Gastrocnemius medialis (tissue), 4 donors: ENCODE results near the gene VGLL3. TPM values are rescaled to one million over a fixed set of nuclear protein-coding genes. Genes with fewer than 3 reads are reported as not detected.

ENCODE experiments used
- ATAC-seq, 2 donors: fragments of 150-250 bp; one replicate each; pipeline ENCODE4 v1.9.1; 2016
- DNase-seq, 2 donors: peaks; one replicate each; pipeline ENCODE4 v3.0.0-alpha.2; 2019
- H3K27ac ChIP-seq, 4 donors: fragments of 200-600 bp; sonication (generic); 1 replicate in 1 of 4; 2 replicates in 3 of 4; pipeline ENCODE4 v1.5.1; 2016 to 2018; ENCODE audit warnings: mild to moderate bottlenecking in 2 of 4, moderate library complexity in 1 of 4
- H3K27me3 ChIP-seq, 3 donors: fragments of 200-600 bp; sonication (generic) in 2 of 3; 1 replicate in 1 of 3; 2 replicates in 2 of 3; pipeline versions ENCODE4 v1.5.1 to v1.6.0; 2016 to 2019; ENCODE audit warnings: mild to moderate bottlenecking in 1 of 3, moderate library complexity in 1 of 3
- H3K36me3 ChIP-seq, 2 donors: fragments of 200-600 bp; sonication (generic) in 1 of 2; one replicate each; pipeline ENCODE4 v1.5.1; 2017 to 2018
- H3K4me1 ChIP-seq, 2 donors: fragments of 200-600 bp; sonication (generic) in 1 of 2; one replicate each; pipeline ENCODE4 v1.5.1; 2016 to 2017; ENCODE audit warnings: mild to moderate bottlenecking in 2 of 2
- H3K4me3 ChIP-seq, 4 donors: fragments of 200-600 bp; sonication (generic) in 3 of 4; 1 replicate in 1 of 4; 2 replicates in 3 of 4; pipeline ENCODE4 v1.5.1; 2016 to 2019; ENCODE audit warnings: mild to moderate bottlenecking in 2 of 4
- H3K9me3 ChIP-seq, 3 donors: fragments of 200-600 bp; sonication (generic) in 2 of 3; 1 replicate in 1 of 3; 2 replicates in 2 of 3; pipeline ENCODE4 v1.5.1; 2016 to 2019
- POLR2A ChIP-seq, 2 donors: fragments of 450-650 bp; IDR thresholded peaks; one replicate each; pipeline ENCODE4 v1.6.1; 2017; ENCODE audit warnings: antibody characterized with exemption in 2 of 2, mild to moderate bottlenecking in 2 of 2, moderate library complexity in 2 of 2
- in situ Hi-C, 4 donors: fragments of 200-750 bp; cut with MboI; loops; one replicate each; pipeline versions ENCODE4 v1.15.0 to v1.8.0; 2017; ENCODE audit warnings: low sequenced_read_pairs in 4 of 4
- intact Hi-C: fragments of 100-400 bp; cut with DNase I; formaldehyde crosslinking; loops from one replicate; pipeline ENCODE4 v1.15.1; 2023; ENCODE audit warnings: low total_unique reads
- total RNA-seq, 4 donors: library from RNA; depleted of rRNA; stranded (reverse); fragments of >200 nt; gene quantifications; one replicate each; pipeline versions ENCODE4 v1.1.0 to v1.2.3, GENCODE V29; 2016
- TF ChIP-seq, protein P1 (sequence below), 5 experiments: fragments of 450-650 bp in 3 of 5; fragments of 200-600 bp in 2 of 5; sonication (generic) in 2 of 5; IDR thresholded peaks in 4 of 5; conservative IDR thresholded peaks in 1 of 5; 1 replicate in 4 of 5; 2 replicates in 1 of 5; pipeline ENCODE4 v1.5.1; 2016 to 2019; ENCODE audit warnings: antibody characterized with exemption in 5 of 5, mild to moderate bottlenecking in 3 of 5, moderate library complexity in 3 of 5

The VGLL3 gene
- total RNA-seq, 4 donors from 2014 or later = 3.5 to 9.5 (median 5.6) TPM

DNA sequence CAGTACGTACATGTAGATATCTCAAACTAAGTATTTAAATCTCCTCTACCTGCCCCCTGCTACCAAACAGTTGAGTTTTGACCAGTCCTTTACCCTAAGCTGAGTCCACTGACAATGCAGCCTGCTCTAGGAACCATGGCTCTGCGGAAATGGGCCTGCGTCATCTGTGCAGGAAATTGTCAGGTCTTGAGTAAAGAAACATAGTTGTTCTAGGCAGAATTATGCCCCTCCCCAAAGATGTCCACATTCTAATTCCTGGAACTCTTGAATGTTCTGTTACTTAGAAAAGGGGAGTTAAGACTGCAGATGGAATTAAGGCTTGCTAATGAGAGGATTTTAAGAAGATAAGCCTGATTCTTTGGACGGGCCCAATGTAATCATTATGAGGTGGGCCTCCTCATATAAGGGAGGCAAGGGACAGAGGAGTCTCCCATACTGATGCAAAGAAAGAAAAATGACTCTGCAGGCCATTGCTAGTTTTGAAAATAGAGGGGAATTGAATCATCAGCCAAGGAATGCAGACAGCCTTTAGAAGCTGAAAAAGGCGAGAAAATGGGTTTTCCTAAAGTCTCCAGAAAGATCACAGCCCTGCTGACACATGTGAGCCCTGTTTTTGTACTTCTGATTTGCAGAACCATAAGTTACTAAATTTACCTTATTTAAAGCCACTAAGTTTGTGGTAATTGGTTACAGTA lies 5.5 kb upstream of the VGLL3 start:
- intact Hi-C loops = no loop called here
- no peak overlapping the region for H3K27ac ChIP-seq
- no peaks in the 10 kb centered on the region for H3K36me3 ChIP-seq
- H3K27me3 ChIP-seq = no peaks in the 10 kb centered on the region
- H3K4me3 ChIP-seq = no peak overlapping the region
- in situ Hi-C loops = loop anchor here in 1 of 4 donors (25.0 kb wide), 1 partner anchor 1066 kb away; the partner anchor contains the start of genes CGGBP1 and ZNF654
- DNase-seq (no peak), ATAC-seq (no peak)
- no peaks in the 10 kb centered on the region for H3K4me1 ChIP-seq
- TF ChIP-seq POLR2A (IDR thresholded peaks at IDR 0.05) = no peak
- TF ChIP-seq, protein P1, sequence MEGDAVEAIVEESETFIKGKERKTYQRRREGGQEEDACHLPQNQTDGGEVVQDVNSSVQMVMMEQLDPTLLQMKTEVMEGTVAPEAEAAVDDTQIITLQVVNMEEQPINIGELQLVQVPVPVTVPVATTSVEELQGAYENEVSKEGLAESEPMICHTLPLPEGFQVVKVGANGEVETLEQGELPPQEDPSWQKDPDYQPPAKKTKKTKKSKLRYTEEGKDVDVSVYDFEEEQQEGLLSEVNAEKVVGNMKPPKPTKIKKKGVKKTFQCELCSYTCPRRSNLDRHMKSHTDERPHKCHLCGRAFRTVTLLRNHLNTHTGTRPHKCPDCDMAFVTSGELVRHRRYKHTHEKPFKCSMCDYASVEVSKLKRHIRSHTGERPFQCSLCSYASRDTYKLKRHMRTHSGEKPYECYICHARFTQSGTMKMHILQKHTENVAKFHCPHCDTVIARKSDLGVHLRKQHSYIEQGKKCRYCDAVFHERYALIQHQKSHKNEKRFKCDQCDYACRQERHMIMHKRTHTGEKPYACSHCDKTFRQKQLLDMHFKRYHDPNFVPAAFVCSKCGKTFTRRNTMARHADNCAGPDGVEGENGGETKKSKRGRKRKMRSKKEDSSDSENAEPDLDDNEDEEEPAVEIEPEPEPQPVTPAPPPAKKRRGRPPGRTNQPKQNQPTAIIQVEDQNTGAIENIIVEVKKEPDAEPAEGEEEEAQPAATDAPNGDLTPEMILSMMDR (IDR thresholded peaks at IDR 0.05 in 4 of 5, conservative IDR thresholded peaks at IDR 0.05 in 1 of 5) = no peak
- no peaks in the 10 kb centered on the region for H3K9me3 ChIP-seq

DNA sequence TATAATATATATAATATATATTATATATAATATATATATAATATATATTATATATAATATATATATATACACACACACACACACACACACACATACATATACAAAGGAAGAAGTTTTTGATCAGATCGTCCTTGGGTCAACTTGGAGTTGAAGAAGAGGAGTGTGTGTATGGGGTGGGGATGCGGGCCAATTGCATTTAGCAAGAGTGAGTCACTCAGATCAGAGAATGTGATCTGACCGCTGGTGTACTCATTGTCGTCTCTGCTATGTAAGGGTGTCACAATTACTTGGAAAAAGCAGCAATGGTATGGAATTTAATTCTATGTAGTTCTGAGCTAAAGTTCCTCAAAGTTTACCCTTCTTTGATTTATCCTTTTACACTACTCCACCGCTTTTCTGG lies 4.6 kb upstream of the VGLL3 start:
- Histone ChIP-seq H3K4me1 (no peaks in the 10 kb centered on the region), H3K27ac (no peak overlapping the region), H3K9me3 (no peaks in the 10 kb centered on the region), H3K27me3 (peaks cover 0 to 3% (median 0%) of the 10 kb centered on the region in 3 donors), H3K4me3 (no peak overlapping the region), H3K36me3 (no peaks in the 10 kb centered on the region)
- ATAC-seq (no peak), DNase-seq (no peak)
- intact Hi-C loops = no loop called here
- TF ChIP-seq POLR2A (IDR thresholded peaks at IDR 0.05) = no peak
- TF ChIP-seq, protein P1 (IDR thresholded peaks at IDR 0.05 in 4 of 5, conservative IDR thresholded peaks at IDR 0.05 in 1 of 5) = no peak
- in situ Hi-C loops = loop anchor here in 1 of 4 donors (25.0 kb wide), 1 partner anchor 1067 kb away; the partner anchor contains the start of genes CGGBP1 and ZNF654

DNA sequence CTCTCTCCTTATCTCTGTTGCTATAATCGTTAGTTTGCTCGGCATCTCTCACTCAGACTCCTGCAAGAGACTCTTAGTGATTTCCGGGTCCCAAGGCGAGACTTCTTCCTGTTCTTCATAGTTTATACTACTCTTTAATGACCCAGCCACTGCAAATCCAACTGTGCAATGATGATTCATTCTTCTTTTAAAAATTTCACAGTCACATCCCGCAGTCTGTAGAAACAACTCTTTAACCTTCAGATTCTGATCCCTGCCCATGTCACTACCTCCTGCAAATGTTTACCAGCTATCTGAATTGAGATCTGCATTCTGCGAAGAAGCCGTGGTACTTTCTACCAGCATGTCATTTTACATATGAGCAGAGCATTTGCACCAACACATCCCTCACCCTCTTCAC lies 2.8 kb upstream of the VGLL3 start:
- DNase-seq (no peak), ATAC-seq (no peak)
- Histone ChIP-seq H3K36me3 (no peaks in the 10 kb centered on the region), H3K27ac (peak overlapping the region in 2 of 4 donors; percentile 20 to 26), H3K4me3 (no peak overlapping the region), H3K4me1 (peaks cover 0 to 4% of the 10 kb centered on the region in 2 donors), H3K9me3 (no peaks in the 10 kb centered on the region), H3K27me3 (peaks cover 11 to 16% (median 15%) of the 10 kb centered on the region in 3 donors)
- in situ Hi-C loops = loop anchor here in 1 of 4 donors (25.0 kb wide), 1 partner anchor 1069 kb away; the partner anchor contains the start of genes CGGBP1 and ZNF654
- TF ChIP-seq, protein P1 (IDR thresholded peaks at IDR 0.05 in 4 of 5, conservative IDR thresholded peaks at IDR 0.05 in 1 of 5) = no peak
- TF ChIP-seq POLR2A (IDR thresholded peaks at IDR 0.05) = no peak
- intact Hi-C loops = no loop called here

DNA sequence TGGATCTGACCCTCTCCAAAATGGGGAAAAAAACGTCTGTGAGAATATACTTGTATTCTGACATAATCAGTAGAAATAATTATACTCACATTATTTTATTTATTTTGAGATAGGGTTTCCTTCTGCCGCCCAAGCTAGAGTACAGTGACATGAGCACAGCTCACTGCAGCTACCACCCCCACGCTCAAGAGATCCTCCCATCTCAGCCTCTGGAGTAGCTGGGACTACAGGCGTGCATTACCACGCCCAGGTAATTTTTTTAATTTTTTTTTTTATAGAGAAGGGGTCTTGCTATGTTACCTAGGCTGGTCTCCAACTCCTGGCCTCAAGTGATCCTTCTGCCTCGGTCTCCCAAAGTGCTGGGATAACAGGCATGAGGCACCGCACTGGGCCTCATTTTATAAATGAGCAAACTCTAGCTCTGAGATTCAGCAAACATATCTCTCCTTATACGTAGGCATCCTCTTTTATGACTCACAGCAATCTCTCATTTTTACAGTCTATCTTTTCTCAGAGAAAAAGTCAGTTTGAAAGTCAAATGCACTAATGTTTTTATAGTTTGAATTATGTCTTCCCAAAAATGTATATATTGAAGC lies 989 bp upstream of the VGLL3 start:
- peak overlapping the region; percentile 59 to 81 (median 70) for H3K27ac ChIP-seq
- in situ Hi-C loops (loop anchor here in 1 of 4 donors (25.0 kb wide), 1 partner anchor 1070 kb away; the partner anchor contains the start of genes CGGBP1 and ZNF654), intact Hi-C loops (no loop called here)
- peaks cover 0 to 4% of the 10 kb centered on the region in 2 donors for H3K4me1 ChIP-seq
- no peaks in the 10 kb centered on the region for H3K36me3 ChIP-seq
- H3K9me3 ChIP-seq = no peaks in the 10 kb centered on the region
- ATAC-seq (no peak), DNase-seq (no peak)
- H3K4me3 ChIP-seq = peak overlapping the region; percentile 49 to 69 (median 64)
- TF ChIP-seq POLR2A (IDR thresholded peaks at IDR 0.05) = no peak
- TF ChIP-seq, protein P1 (IDR thresholded peaks at IDR 0.05 in 4 of 5, conservative IDR thresholded peaks at IDR 0.05 in 1 of 5) = no peak
- peaks cover 16 to 28% (median 26%) of the 10 kb centered on the region in 3 donors for H3K27me3 ChIP-seq
